Glutamatergic neuron (in vitro differentiated cells): ENCODE data around the gene SCN8A. TPM values are rescaled to one million over a fixed set of nuclear protein-coding genes. Genes with fewer than 3 reads are reported as not detected.
A peak's percentile ranks its signal among the peaks of the same experiment; 100 is the strongest.

Experiments
- DNase-seq: peaks from one replicate; pipeline ENCODE4 v3.0.0; 2022
- H3K27ac Mint-ChIP-seq: one replicate; pipeline ENCODE4 v1.8.0; 2020; ENCODE audit warnings: mild to moderate bottlenecking, mixed read lengths, inconsistent platforms; ENCODE audit not compliant: unreplicated experiment
- H3K27me3 Mint-ChIP-seq: one replicate; pipeline ENCODE4 v1.8.0; 2020; ENCODE audit warnings: mild to moderate bottlenecking, moderate library complexity, mixed read lengths, inconsistent platforms; ENCODE audit not compliant: unreplicated experiment
- H3K36me3 Mint-ChIP-seq: one replicate; pipeline ENCODE4 v1.8.0; 2020; ENCODE audit warnings: mild to moderate bottlenecking, mixed read lengths, inconsistent platforms; ENCODE audit not compliant: unreplicated experiment
- H3K4me1 Mint-ChIP-seq: one replicate; pipeline ENCODE4 v1.8.0; 2020; ENCODE audit warnings: mild to moderate bottlenecking, low read depth, mixed read lengths, inconsistent platforms; ENCODE audit not compliant: unreplicated experiment
- H3K4me3 Mint-ChIP-seq: one replicate; pipeline ENCODE4 v1.8.0; 2020; ENCODE audit warnings: mild to moderate bottlenecking, mixed read lengths, inconsistent platforms; ENCODE audit not compliant: unreplicated experiment
- H3K9me3 Mint-ChIP-seq: one replicate; pipeline ENCODE4 v1.8.0; 2020; ENCODE audit warnings: mild to moderate bottlenecking, moderate library complexity, mixed read lengths, inconsistent platforms; ENCODE audit not compliant: unreplicated experiment
- total RNA-seq: library from RNA; stranded (reverse); fragmentation: NEBNext Ultra II Directional; extraction: Animal tissue kit (Norgen Biotek cat#: 25700); gene quantifications from one replicate; pipeline ENCODE4 v1.2.1, GENCODE V29; 2021; ENCODE audit not compliant: unreplicated experiment
- TF ChIP-seq, protein P1 (sequence below): fragments of 200-600 bp; sonication (generic); IDR thresholded peaks from one replicate; pipeline ENCODE4 v1.5.0; 2021; ENCODE audit not compliant: partially characterized antibody, unreplicated experiment

SCN8A gene
- total RNA-seq, 1 donor from 2014 or later: 47.6 TPM

- peaks cover 41% of the 10 kb centered on the region for H3K9me3 Mint-ChIP-seq
- TF ChIP-seq, protein P1, sequence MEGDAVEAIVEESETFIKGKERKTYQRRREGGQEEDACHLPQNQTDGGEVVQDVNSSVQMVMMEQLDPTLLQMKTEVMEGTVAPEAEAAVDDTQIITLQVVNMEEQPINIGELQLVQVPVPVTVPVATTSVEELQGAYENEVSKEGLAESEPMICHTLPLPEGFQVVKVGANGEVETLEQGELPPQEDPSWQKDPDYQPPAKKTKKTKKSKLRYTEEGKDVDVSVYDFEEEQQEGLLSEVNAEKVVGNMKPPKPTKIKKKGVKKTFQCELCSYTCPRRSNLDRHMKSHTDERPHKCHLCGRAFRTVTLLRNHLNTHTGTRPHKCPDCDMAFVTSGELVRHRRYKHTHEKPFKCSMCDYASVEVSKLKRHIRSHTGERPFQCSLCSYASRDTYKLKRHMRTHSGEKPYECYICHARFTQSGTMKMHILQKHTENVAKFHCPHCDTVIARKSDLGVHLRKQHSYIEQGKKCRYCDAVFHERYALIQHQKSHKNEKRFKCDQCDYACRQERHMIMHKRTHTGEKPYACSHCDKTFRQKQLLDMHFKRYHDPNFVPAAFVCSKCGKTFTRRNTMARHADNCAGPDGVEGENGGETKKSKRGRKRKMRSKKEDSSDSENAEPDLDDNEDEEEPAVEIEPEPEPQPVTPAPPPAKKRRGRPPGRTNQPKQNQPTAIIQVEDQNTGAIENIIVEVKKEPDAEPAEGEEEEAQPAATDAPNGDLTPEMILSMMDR: no peak
- H3K36me3 Mint-ChIP-seq: no peaks in the 10 kb centered on the region
- peaks cover 30% of the 10 kb centered on the region for H3K27me3 Mint-ChIP-seq
- H3K27ac Mint-ChIP-seq: peak overlapping the region; percentile 70
- no peak for DNase-seq
- peak overlapping the region; percentile 80 for H3K4me3 Mint-ChIP-seq
- H3K4me1 Mint-ChIP-seq: peaks cover 37% of the 10 kb centered on the region
Observed at GRCh38 chr12:51819736-51820525, 228.9 kb downstream of the SCN8A start.

DNA sequence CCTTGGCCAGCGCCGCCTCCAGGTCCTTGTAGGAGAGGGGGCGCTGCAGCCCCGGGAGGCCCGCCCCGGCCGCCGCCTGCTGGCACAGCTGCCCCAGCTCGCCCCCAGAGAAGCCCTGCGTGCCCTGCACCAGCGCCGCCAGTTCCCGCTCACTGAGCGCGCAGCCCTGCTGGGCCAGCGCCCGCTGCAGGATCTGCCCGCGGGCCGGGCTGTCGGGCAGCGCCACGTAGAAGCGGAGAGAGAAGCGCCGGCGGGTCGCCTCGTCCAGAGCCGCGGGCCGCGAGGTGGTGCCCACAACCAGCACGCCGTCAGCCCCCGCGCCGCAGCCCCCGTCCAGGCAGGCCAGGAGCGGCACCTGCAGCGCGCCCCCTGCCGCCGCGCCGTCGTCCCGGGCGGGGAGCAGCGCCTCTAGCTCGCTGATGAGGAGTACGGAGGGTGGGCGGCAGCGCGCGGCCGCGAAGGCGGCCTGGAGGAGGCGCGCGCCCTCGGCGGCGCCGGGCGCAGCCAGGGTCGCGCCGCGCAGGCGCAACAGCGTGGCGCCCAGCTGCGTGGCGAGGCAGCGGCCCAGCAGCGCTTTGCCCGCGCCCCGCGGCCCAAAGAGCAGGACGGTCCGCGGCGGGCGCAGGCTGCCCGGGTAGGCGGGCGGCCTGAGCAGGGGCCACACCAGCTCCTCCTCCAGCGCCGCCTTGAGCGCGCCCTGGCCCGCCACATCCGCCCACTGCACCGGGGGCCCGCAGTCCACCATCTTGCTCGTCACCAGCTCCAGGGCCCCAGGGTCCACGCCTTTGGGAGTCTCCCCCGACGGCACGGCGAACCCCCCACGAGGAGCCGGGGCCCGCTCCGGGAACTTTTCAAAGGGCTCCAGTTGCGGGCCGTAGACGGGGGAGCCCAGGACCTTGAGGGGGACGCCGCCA is 229.8 kb downstream of the SCN8A start:
- peaks cover 31% of the 10 kb centered on the region for H3K4me1 Mint-ChIP-seq
- H3K4me3 Mint-ChIP-seq: no peak overlapping the region
- no peaks in the 10 kb centered on the region for H3K36me3 Mint-ChIP-seq
- DNase-seq: peak; percentile 77
- peaks cover 36% of the 10 kb centered on the region for H3K9me3 Mint-ChIP-seq
- H3K27ac Mint-ChIP-seq: no peak overlapping the region
- TF ChIP-seq, protein P1: peak; percentile 22
- H3K27me3 Mint-ChIP-seq: peaks cover 27% of the 10 kb centered on the region

DNA sequence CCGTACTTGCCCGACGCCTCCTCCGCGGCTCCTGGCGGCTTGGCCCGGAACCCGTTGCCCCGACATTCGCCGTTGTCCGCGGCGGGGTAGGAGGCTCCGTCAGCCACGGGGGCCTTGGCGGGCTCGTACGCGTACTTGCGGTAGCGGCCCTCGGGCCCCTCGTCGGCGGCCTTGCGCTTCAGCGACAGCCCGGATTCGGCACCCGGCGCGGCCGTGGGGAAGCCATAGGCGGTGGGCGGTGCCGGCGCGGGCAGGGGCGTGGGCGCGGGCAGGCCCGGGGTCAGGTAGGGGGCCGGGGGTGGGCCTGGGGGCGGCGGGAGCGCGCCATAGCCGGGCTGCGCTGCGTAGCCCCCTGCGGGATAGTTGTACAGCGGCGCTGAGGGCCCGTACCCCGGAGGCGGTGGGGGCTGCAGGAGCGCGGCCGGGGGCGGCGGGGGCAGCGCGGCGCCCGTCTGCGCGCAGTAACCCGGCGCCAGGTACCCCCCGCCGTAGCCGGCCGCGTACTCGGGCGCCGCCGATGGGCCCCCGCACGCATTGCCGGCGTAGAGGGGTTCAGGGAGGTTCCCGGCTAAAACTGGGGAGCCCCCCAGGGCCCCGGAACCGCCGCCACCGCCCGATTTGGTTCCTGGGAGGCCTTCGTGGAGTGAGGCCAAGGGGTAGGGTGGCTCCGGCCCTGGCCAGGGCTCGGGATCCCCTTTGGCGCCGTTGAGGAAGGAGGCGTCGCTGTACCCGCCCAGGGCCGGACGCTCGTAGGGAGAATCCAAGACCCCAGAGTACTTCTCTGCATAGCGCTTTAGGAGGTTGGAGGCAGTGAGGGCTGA is 230.6 kb downstream of the SCN8A start:
- TF ChIP-seq, protein P1: no peak
- H3K27me3 Mint-ChIP-seq: peaks cover 24% of the 10 kb centered on the region
- no peak overlapping the region for H3K4me3 Mint-ChIP-seq

GRCh38 chr12:51822261-51822616 is 231.2 kb downstream of the SCN8A start:
- H3K4me1 Mint-ChIP-seq: peaks cover 35% of the 10 kb centered on the region
- H3K4me3 Mint-ChIP-seq: no peak overlapping the region
- no peak for DNase-seq
- no peaks in the 10 kb centered on the region for H3K36me3 Mint-ChIP-seq
- no peak overlapping the region for H3K27ac Mint-ChIP-seq
- TF ChIP-seq, protein P1: no peak
- H3K9me3 Mint-ChIP-seq: peaks cover 30% of the 10 kb centered on the region
- peaks cover 26% of the 10 kb centered on the region for H3K27me3 Mint-ChIP-seq

More for the DNA sequence above, 230.6 kb downstream of the SCN8A start:
- no peak for DNase-seq
- H3K4me1 Mint-ChIP-seq: peaks cover 33% of the 10 kb centered on the region
- peaks cover 29% of the 10 kb centered on the region for H3K9me3 Mint-ChIP-seq
- H3K36me3 Mint-ChIP-seq: no peaks in the 10 kb centered on the region
- H3K27ac Mint-ChIP-seq: no peak overlapping the region
